Glomerular visceral epithelial cell (primary cell): Measurements from ENCODE around the gene PRDM16.

Experiments
- DNase-seq: peaks from one replicate; pipeline ENCODE4 v3.0.0-alpha.2; 2016; ENCODE audit errors: extremely low spot score

Gene PRDM16

DNA sequence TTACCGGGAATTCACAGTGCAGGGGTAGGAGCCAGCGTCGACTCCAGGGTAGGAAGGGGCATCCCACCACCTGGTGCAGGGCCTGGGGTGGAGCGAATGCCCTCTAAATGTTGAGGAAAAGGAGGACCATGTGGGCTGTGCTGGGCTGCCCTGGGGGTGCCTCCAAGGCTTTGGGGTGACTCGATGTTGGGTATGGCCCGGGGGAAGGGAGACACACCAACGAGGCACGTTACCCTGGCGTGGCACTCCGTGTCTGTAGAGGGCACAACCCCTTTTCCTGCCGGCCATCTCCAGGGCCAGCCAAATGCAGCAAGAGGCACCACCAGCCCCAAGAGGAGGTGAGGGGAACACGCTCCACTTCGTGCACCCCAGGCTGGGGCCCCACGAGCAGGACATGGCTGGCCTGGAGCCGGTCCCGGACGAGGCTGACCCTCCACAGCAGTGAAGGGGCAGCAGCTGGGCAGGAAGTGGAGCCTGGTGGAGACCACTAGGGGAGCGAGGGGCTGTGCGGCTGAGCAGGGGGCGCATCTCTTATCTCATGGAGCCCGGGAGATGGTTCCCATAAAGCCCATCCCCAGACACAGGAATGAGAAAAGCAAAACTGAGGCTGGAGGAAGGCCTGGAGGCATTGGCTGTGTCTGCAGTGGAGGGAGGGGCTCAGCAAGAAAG is 36.5 kb upstream of the PRDM16 start:
- DNase-seq, result no peak

DNA sequence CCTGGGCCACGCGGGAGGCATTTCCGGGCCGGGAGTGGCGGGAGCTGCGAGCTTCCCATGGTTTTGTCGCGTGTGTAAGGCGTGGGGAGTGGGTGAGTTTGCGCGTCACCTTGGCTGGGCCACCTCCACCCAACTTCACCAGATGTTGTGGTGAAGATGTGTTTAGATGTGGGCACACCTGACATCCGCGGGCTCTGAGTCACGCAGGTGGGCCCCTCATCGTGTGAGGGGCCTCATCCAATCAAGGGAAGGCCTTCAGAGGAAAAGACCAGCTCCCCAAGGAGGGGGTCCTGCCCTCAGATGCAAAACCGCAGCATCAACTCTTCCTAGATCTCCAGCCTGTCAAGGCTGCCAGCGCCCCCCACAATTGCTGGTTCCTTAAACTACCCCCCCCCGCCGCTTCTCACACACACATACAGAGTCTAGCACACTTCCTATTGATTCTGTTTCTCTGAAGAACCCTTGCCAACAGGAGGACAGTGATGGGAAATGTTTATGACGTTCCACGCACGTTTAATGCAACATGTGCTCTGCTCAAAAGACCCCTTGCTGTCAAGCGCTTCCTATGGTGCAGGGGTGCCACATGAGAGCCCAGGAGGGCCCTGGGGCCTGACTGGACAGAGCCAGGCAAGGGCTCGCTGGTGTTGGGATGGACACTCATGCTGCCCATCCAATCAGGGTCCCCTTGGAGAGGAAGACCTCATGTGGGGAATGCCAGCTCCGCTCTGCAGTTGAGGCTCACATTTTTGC is 35.8 kb upstream of the PRDM16 start:
- no peak for DNase-seq

DNA sequence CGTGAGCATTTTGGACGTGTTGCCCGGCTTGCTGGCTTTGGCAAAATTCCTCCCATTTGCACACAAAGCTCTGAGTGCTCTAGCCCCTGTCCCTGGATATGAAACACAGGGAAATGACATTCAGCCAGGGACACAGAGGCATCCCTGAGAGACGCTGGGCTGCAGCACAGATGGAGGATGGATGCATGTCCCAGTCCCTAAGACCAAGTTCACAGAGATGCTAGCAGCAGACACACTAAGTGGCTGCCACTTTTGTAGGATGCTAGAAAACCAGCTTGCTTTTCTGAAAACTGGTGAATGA is 35.3 kb upstream of the PRDM16 start:
- no peak for DNase-seq

DNA sequence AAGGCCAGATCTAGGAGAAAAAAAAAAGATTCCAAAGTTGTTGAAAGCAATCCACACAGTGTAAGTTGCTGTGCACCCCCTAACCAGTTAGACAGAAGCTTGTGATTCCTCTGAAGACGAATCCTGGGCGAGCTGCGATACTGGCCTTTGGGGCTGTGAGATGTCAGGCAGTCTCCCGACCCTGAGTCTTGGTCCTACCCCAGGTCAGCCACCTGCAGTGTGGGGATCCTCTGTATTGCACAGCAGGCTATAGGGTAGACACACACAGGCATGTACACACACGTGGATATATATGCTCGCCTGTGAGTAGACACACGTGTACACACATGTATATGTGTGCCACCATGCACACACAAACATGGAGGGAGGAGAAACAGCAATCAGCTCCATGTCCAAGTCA is 34.8 kb upstream of the PRDM16 start:
- DNase-seq, result no peak

DNA sequence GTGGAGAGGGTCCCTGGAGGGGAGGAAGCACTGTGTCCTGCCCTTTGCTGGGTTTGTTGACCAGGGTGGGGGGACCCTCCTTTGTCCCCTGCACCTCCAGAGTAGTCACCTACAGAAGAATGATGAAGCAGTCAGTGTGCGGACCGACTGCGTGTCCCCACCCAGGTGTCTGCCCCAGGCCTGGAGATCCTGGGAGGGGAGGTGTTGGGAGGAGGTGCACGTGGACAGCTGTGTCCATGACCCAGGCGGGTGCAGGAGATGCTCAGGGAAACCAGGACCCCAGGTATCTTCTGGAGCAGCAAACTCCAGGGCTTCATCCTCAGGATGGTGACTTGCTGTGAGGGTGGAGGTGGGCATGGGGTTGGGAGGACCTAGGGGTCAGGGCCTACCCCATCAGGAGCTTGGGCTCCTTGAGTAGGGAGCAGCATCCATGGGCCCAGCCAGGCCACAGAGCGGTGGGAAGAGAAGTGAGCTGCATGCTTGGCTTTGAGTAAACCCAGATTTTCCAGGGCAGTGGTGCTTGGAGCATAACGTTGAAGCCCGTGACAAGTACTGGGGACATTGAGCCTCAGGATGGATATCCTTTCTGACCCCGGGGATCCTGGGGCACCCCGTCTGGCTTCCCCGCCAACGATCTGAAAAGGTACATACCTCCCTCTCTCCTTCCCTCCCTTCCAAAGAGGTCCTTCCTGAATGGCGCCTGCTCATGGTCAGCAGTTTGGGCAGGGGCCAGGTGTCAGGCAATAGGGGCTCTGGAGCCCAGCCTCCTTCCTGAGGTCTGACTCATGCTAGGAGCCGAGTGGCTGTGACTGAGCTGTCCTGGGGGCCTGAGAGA is 34.1 kb upstream of the PRDM16 start:
- no peak for DNase-seq

DNA sequence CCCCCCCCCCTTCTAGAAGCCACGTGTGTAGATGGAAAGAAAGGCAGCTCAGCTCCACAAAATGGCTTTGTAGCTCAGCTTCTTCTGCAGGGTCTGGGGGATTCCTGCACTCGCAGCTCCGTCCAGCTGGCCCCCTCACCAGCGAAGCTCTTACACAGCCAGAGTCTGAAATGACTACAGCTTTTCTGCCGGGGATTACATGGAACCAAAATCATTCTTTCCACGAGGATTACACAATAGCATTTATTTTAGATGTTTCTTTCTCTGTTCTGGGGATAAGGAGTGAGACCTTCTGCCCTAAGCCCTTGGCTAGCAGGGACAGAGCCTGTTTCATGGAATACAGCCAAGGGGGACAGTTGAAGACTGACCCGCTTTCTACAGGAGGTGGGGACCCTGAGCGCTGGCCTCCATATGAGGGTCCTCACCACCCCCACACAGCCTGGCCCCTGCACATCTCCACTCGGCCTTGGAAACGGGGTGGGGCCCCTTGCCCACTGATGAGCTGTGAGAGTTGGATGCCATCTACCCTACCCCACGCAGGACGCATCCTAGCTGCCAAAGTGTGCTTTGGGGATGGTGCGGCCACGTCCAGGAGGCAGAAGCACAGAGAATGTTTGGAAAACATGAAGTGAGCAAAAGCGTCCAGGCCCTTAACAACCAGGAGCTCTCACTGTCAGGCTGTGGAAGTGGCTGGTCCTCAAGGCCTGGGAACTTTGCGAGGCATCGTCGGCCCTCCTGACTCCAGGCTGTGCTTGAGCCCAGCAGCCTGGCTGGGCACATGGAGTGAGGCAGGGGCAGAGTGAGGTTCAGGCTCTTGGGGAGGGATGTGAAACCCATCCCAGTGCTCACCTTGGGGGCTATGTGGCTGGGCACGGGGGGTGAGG is 33.2 kb upstream of the PRDM16 start:
- DNase-seq, result no peak

DNA sequence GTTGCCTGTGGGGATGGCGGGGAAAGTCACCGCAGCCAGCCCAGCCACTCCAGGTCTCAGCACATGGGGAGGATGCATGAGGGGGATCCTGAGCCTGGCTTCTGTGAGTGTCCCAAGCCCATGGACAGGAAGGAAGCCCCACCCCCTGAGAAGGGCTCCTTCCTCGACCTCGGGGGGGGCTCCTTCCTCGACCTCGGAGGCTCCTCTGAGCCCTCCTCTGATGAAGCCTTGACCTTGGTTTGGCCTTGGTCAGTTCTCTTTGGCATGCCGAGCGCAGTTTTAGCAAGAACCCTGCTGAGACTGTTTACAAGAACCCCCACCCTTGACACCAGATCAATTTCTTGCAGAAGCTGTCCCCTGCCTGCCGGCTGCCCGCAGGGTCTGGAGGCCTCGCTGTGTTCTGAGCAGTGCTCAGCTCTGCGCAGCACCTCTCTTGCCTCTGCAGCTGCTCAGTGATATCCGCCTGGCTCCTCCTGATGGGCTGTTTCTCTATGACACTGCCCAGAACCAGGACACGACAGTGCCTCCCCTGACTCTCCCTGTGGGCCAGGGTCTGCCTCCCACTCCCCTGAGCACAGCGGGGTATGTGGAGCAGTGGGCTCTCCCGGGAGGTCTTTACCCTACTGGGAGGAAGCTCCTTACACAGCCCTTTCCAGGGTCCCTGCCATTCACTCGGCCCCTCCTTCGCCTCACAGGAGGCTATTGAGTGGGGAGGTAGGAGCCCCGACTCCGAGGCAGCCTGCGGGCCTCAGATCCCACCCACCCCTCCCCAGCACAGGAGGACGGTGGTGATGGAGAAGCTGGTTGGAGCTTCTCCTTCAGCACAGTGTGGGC is 32.3 kb upstream of the PRDM16 start:
- DNase-seq, result no peak

DNA sequence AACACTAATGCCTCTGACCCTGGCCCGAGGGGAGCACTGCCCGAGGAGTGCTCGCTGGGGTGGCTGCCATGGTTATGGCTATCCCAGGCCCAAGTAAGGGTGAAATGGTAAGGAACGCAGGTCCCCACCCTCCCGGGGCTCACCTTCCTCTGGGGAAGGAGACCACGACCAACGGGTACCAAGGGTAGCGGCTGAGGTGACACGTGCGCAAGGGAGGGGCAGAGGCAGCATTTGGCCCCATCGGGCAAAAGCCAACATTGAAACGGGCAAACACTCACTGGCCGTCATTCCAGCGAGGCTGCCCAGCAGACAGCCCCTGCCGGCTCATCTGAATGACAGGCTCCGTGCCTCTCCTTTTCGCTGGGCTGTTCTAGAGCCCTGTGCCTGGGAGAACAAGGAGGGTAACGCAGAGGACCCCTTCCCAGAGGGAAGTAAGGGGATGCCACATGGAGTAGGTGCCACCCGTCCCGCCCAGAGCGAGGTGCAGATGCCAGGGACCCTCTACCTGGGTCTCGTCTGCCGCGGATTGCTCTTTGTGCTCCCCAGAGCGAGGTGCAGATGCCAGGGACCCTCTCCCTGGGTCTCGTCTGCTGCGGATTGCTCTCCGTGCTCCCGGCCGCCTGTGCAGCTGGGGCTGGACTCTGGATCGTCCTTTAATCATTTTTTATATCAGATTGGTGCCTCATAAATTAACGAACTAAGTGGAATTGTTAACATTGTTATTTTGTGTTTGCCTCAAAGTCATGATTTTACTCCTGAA is 31.5 kb upstream of the PRDM16 start:
- no peak for DNase-seq

DNA sequence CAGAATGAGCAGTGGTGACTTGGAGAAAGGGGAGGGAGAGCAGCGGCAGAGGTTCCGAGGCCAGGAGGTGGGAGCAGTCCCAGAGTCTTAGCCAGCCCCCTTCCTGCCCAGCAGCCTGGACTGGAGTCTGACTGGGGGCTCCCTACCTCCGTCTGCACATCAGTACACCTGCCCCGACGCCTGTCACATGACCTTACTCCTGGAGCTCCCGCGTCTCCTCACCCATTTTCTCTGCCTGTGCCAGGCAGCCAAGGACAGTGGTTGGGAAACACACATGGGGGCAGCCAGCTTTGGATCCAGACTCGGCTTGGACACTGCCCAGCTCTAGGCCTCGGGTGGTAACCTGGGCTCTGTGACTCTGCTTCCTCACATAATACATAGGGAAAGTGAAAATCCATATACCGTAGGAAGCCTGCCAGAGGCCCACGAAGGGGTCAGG is 30.9 kb upstream of the PRDM16 start:
- no peak for DNase-seq

DNA sequence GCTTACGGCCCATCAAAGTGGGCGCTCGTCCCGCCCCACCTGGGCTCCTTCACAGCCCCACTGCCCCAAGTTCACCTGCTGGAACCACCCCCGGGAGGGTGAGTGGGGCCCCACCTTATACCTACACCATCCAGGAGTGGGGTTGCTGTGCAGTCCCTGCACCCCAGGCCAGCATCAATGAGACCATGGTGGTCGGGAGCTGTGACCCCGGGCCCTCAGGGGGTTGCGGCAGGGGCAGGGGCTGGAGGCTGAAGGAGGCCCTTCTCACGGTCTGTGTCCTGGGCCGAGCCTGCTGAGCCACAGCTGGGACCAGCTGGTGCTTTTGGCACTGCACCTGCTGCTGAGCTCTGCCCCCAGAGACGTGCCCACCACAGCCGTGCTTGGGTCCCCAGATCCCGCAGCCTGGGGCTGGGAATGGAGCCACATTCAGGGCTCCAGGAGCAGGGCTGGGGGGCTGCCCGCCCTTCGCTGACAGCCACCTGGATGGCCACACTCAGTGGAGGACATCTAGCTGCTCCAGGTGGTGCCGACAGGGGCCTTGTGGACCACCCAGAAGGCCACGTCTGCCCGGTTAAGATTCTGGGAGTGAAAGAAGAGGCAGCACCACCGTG is 30.3 kb upstream of the PRDM16 start:
- DNase-seq, result no peak

DNA sequence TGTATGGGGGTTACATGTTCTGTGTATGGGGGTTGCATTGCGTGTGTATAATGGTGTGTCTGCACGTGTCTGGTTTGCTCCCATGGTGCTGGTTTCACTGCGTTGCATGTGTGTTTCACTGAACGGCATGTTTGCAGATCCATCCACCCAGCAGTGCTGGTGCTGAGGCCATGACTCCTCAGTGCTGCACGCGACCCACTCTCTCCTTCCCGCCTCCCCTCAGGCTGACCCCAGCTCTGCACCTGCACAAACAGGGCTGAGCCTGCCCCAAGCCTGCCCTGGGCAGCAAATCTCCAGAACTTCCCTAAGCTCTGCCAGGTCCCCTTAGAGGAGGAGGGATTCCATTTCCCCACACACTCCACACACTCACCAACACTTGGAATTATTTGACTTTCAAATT is 29.0 kb upstream of the PRDM16 start:
- no peak for DNase-seq

DNA sequence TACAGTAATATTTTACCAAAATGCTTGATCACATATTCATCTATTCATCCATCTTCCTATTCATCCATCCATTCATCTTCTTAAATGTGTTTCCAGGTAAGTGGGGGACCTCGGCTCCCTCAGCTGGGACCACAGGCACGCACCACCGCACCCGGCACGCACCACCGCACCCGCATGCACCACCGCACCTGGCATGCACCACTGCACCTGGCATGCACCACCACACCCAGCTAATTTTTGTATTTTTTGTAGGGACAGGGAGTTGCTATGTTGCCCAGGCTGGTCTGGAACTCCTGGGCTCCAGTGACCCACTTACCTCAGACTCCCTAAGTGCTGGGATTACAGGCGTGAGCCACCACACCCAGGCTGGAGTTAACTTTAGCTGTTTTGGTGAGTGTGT is 26.5 kb upstream of the PRDM16 start:
- no peak for DNase-seq

DNA sequence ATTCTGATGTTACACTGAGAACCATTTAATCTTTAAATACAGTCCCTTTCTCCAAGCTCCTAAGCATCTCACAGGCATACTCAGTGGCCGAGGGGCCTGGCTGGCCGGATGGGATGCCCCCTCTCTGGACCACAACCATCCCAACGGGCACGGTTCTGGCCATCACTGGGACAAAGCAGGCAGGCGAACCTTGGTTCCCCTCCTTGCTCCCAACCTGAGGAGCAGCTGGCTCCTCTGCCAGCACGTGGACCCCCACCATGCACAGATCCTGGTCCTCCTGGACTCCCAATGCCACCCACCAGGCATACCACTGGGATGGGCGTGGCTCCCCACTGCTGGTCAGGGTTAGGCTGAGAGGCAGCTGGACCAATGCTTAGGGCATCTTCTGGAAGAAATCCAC is 19.8 kb upstream of the PRDM16 start:
- DNase-seq, result no peak

DNA sequence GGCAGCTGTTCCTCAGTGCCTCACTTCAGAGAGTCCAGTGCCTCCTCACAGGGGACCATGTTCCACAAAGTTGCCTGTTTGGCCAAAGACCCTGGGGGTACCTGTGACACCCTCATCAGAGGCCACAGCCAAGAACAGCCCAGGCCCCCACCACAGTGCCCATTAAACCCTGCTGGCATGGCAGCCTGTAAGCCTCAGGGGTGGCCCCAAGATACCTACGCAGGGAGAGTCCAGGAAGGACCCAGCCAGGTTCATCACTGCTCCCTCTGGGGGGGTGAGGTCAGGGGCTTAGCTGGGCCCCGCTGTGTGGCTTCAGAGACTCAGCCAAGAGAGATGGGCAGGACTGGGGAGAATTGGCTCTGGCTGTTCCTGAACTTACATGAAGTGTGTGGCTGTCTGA is 19.1 kb upstream of the PRDM16 start:
- DNase-seq, result no peak

DNA sequence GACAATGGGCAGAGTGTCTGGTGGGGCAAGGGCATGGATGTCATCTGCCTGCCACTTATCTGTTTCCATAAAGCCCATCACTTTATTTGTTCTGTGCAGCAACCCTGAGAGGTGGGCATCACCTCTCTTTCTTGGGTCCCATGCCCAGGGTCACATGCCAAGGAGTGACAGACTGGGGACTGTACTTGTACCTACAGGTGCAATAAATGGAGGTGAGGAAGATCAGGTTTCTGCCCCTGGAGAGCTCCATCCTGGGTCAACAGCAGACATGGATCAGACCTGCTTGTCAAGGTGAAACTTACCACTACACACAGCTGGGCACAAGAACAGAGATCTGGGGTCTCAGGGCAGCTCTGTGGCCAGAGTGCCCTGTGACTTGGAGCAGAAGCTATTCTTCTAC is 18.4 kb upstream of the PRDM16 start:
- DNase-seq, result no peak

DNA sequence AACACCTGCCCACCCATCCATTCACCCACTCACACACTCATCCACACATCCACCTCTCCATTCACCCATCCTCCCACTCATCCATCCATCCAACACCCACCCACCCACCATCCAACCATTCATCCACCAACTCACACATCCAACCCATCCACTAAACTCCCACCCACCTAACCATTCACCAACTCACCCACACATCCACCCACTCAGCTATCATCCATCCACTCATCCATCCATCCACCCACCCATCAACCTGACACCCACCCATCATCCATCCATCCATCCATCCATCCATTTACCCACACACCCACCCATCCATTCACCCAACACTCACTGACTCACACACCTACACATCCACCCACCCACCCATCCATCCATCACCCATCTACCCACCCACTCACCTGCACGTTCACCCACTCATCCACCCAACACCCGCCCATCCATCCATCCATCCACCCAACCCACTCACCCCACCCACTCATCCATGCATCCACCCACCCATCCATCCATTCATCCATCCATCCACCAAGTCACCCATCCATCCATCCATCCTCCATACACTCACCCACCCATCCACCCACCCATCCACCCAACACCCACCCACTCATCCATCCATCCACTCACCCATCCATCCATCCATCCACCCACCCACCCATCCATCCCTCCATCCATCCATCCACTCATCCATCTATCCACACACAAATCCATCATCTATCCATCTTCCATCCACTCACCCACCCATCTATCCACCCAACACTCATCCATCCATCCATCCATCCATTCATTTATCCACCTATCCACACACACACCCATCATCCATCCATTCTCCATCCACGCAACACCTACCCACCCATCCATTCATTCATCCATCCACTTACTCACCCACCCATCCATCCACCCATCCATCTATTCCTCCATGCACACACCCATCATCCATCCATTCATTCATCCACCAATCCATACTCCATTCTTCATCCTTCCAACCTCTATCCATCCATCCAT is 17.4 kb upstream of the PRDM16 start:
- no peak for DNase-seq

DNA sequence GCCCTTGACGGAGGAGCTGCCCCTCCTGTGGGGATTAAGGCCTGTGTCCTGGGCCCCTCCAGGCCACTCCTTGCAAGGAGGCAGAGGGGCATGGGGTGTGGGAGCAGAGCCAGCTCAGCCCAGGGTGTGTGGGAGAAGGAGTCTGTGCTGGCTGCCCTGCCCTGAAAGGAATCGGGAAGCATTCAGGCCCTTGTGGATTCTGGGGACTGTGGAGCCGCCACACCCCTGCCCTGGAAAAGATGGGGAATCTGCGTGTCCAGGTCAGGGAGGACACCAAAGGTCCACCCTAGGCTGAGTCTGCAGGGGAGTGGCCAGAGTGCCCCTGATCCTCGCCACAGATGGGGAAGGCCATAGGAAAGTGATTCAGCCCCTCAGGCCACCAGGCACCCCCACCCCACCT is 16.5 kb upstream of the PRDM16 start:
- DNase-seq, result no peak

DNA sequence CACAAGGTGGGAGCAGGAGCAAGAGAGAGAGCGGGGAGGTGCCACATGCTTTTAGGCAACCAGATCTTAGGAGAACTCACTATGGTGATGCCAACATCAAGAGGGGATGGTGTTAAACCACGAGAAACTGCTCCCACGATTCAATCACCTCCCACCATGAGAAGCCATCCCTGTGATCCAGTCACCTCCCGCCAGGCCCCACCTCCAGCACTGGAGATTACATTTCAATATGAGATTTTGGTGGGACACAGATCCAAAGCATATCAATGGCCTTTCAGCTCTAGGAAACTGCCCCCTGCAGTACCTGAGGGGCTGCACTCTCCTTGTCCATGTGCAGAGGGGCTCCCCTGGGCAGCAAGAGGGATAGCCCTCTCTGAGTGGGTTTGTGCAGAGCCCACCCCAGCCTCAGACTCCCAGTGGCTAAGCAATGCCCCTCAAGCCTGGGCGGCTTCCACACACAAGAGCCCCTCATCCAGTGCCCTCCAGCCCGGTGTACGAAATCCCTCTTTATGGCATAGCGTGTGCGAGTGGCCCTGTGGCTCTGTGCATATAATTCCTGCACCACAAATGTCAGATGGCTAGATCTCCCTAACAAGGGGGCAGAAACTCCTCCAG is 15.5 kb upstream of the PRDM16 start:
- no peak for DNase-seq
